IPS-11a (cell line): ENCODE data around the gene LRRC7.
"Not testable (repeated sequence)": the region's sequence is repeated elsewhere in the genome, so short reads cannot be mapped to it uniquely, and the experiment has no call there.

Experiments used
- H3K4me3 ChIP-seq: one replicate; pipeline ENCODE4 v1.5.1; 2013; ENCODE audit warnings: low read depth, low read length, control low read depth

Gene LRRC7

GRCh38 chr1:69693921-69694675, 126.4 kb downstream of the LRRC7 start:
- no peak overlapping the region for H3K4me3 ChIP-seq

- no peak overlapping the region for H3K4me3 ChIP-seq
Observed at GRCh38 chr1:69697340-69697739, 129.6 kb downstream of the LRRC7 start.

GRCh38 chr1:69700770-69701169, 133.0 kb downstream of the LRRC7 start:
- H3K4me3 ChIP-seq = no peak overlapping the region

- no peak overlapping the region for H3K4me3 ChIP-seq
Observed at GRCh38 chr1:69702085-69702484, 134.4 kb downstream of the LRRC7 start.

- H3K4me3 ChIP-seq = no peak overlapping the region
Observed at GRCh38 chr1:69706473-69706872, 138.8 kb downstream of the LRRC7 start.

- no peak overlapping the region for H3K4me3 ChIP-seq
Observed at GRCh38 chr1:69707103-69707502, 139.4 kb downstream of the LRRC7 start.

- no peak overlapping the region for H3K4me3 ChIP-seq
Observed at GRCh38 chr1:69710484-69711189, 142.9 kb downstream of the LRRC7 start.

- no peak overlapping the region for H3K4me3 ChIP-seq
Observed at GRCh38 chr1:69711190-69711930, 143.6 kb downstream of the LRRC7 start.

GRCh38 chr1:69717834-69718233, 150.1 kb downstream of the LRRC7 start:
- not testable (repeated sequence) for H3K4me3 ChIP-seq

GRCh38 chr1:69728206-69728605, 160.5 kb downstream of the LRRC7 start:
- H3K4me3 ChIP-seq = no peak overlapping the region

- H3K4me3 ChIP-seq = no peak overlapping the region
Observed at GRCh38 chr1:69733061-69733460, 165.3 kb downstream of the LRRC7 start.

GRCh38 chr1:69737527-69738185, 169.9 kb downstream of the LRRC7 start:
- no peak overlapping the region for H3K4me3 ChIP-seq

- H3K4me3 ChIP-seq = no peak overlapping the region
Observed at GRCh38 chr1:69738458-69739250, 170.9 kb downstream of the LRRC7 start.

- H3K4me3 ChIP-seq = no peak overlapping the region
Observed at GRCh38 chr1:69739251-69739605, 171.5 kb downstream of the LRRC7 start.

GRCh38 chr1:69743146-69743545, 175.4 kb downstream of the LRRC7 start:
- H3K4me3 ChIP-seq = no peak overlapping the region

- no peak overlapping the region for H3K4me3 ChIP-seq
Observed at GRCh38 chr1:69744381-69744780, 176.7 kb downstream of the LRRC7 start.

- no peak overlapping the region for H3K4me3 ChIP-seq
Observed at GRCh38 chr1:69747207-69747606, 179.5 kb downstream of the LRRC7 start.

- no peak overlapping the region for H3K4me3 ChIP-seq
Observed at GRCh38 chr1:69750638-69751037, 182.9 kb downstream of the LRRC7 start.

- no peak overlapping the region for H3K4me3 ChIP-seq
Observed at GRCh38 chr1:69752831-69753230, 185.1 kb downstream of the LRRC7 start.

- no peak overlapping the region for H3K4me3 ChIP-seq
Observed at GRCh38 chr1:69754521-69754920, 186.8 kb downstream of the LRRC7 start.

- H3K4me3 ChIP-seq = no peak overlapping the region
Observed at GRCh38 chr1:69755647-69756046, 187.9 kb downstream of the LRRC7 start.
